Measurements from ENCODE around the gene CREB5.

The CREB5 gene

DNA sequence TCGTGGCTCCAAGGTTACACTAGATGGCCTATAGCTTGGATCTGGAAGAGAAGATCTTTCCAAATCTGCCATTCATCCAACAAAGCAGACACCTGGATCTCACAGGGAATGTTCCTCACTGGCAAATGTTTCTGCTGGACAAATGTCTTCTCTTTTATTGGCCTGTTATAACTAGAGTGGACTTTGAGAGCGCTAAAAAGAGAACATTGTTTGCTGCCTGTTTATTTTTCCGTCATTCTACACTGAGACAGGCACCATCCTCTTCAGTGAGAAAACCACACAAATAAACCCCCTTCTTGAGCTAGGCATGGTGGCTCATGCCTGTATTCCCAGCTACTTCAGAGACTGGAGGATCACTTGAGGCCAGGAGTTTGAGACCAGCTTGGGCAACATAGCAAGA, 206.9 kb downstream of the CREB5 start:
- no peak for DNase-seq

DNA sequence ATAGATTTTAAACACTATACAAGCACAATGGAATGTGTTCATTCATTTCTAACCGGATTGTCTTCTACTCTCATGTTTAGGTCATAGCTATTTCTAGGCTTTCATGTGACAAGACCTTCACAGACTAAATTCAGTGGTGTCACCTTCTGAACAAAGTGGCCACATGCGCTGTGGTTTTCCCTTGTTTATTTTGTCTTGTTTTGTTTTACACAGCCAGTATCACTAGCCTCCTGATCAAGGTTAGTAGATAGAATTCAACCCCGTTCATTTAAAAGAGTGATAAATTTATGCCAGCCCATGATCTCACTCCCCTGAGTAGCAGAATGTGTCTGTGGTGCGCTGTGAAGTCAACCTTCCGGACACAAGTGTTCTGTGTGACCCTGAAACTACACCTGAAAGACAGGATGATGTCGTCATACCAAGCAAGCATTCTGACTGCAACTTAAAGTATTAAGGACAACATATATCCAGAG, 209.1 kb downstream of the CREB5 start:
- DNase-seq: no peak

- DNase-seq: no peak
Observed at GRCh38 chr7:28623105-28623730, 210.9 kb downstream of the CREB5 start.

DNA sequence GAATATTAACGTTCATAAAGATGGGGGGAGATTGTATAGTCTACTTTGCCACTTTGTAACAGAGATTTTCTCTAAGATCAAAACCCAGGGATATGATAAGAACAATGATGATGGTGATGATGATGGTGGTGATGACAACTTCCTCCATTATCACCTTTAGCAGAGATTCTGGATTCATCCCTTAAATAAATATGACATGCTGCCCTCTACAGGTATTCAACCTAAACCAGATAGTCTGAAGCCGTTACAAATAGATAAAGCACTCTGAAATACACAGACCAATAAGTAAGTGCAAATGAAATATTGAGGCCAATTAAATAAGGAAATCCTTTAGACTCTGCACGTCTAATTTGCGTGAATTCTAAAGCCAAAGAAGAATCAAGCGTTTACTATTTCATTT, 211.5 kb downstream of the CREB5 start:
- DNase-seq: no peak

- no peak for DNase-seq
Observed at GRCh38 chr7:28625432-28625831, 213.1 kb downstream of the CREB5 start.

- no peak for DNase-seq
Observed at GRCh38 chr7:28626221-28626620, 213.9 kb downstream of the CREB5 start.

- DNase-seq: peak; percentile 6
Observed at GRCh38 chr7:28626624-28627262, 214.4 kb downstream of the CREB5 start.

DNA sequence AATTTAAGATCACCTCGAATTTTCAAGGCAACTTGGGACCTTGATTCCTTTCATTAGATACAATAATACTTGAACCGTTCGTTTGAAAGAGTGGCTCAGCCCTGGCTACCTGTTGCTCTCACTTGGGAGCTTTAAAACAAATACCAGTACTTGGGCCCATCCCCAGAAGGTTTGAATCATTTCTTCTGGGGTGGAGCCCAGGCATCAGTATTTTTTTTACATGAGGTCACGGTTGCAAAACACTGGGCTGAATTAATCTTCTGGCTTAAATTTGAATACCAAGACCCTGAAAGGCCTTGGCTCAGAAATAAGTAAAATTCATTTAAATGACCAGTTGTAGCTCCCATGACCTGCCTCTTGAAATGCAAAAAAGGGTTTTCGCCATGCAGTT, 214.9 kb downstream of the CREB5 start:
- no peak for DNase-seq

- no peak for DNase-seq
Observed at GRCh38 chr7:28627896-28628295, 215.6 kb downstream of the CREB5 start.

DNA sequence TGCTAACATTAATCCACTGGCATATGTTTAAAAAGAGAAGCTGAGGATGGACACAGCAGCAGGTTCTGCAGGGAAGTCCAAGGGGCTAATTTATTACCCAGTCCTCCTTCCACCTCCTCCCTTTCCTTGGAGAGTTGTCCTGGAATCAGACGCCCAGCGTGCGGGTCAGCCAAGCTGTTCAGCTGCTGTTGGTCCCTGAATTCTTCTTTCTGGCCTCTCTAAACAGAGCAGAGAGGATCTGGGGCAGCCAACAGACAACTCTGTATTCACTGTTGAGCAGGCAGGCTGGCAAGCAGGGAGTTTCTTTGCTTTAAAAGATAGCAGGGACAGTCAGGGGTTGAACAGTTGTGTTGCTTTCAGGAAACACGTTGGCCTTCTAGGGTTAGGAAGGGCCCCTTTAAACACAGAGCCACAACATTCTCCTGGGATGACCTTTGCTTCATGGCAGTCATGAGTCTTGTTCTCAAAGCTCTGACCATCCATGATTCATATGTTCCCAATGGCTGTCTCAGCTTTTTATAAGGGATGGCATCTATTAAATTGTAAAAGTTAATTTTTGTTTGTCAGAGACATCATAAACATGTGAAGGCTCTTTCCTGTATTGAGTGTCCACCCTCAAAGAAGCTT, 217.0 kb downstream of the CREB5 start:
- no peak for DNase-seq

- no peak for DNase-seq
Observed at GRCh38 chr7:28630350-28630749, 218.0 kb downstream of the CREB5 start.

GRCh38 chr7:28631995-28632394, 219.7 kb downstream of the CREB5 start:
- no peak for DNase-seq

DNA sequence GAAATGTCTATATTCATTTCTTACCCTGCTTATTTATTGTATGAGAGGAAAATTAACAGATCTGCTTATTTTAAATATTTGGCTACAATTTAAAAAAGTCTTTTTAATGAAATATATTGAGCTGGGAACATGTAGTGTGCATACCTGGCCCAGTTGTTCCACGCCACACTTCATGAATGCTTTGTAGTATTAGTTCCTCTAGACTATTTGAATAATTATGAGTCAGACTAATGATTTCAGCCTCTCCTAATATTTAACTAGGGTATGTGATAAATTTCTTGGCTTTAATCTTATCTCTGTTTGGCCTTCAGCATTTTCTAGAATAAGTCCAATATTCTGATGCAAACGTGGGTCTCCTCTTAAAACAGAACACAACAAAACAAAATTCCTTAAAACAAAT, 226.6 kb downstream of the CREB5 start:
- DNase-seq: no peak

DNA sequence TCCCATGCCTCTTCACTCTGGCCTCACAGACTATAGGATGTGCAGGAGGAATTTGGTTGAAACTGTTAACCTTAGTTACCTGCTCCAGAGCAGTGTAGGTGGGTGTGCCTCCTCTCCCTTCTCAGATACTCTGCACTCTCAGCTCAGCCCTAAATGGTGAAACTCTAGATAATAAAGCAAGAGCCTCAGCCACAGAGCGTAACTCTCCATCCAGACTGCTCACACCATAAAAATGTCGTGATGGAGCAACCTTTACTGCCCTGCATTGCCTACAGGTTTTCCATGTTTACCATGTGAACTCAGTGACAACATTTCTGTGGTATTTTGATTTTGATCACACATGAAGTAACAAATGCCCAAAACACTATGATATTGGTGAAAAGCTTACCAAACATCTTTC, 227.7 kb downstream of the CREB5 start:
- no peak for DNase-seq

DNA sequence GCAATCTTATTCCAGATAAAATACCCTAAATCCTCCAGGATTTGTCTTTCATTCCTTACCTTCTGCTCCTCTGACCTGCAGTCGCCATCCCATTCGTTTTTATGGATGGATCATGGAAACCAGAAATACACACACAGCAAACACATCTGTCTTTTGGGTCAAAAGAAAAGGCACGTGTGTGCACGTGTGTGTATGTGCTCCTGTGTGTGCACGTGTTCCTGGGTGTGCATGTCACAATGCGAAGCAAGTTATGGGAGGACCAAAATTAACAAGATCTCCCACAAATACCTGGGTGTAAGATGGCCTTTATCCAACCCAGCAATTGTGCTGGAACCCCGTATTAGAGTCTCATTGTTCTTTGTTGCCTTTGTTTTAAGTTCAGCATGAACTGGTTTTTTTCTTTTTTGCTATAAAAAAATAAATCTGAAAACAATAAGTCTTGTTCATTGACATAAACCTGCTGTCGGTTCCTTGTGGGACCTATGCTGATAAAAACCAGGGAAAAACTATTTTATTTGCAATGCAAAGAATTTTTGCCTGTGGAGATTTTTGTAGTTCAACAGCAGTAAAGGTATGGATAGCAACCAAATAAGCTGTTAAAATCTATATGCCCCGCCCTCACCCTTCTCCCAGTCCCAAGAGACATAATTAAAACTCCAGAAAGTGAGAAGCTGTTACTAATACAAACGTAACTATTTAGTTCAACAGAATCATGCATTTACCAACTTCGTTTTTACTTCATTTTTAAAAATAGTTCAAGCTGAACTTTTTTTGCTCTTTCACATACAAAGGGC, 229.6 kb downstream of the CREB5 start:
- DNase-seq: no peak

DNA sequence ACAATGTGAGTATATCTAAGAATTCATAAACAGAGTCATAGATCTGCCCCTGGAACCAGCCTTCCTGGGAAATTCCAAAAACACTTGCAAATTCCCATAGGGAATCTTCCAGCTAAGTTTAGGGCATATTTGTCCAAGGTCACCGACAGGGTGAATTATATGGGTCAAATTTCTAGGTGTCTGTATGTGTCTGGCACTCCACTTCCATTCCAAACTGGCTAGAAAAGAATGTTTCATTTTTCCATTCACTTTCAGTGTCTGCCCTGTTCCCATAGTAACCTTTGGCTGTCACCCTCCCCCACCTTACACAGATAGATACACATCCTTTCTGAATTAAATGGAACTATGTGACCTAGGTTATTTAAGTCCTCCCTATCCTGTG, 230.9 kb downstream of the CREB5 start:
- DNase-seq: no peak

DNA sequence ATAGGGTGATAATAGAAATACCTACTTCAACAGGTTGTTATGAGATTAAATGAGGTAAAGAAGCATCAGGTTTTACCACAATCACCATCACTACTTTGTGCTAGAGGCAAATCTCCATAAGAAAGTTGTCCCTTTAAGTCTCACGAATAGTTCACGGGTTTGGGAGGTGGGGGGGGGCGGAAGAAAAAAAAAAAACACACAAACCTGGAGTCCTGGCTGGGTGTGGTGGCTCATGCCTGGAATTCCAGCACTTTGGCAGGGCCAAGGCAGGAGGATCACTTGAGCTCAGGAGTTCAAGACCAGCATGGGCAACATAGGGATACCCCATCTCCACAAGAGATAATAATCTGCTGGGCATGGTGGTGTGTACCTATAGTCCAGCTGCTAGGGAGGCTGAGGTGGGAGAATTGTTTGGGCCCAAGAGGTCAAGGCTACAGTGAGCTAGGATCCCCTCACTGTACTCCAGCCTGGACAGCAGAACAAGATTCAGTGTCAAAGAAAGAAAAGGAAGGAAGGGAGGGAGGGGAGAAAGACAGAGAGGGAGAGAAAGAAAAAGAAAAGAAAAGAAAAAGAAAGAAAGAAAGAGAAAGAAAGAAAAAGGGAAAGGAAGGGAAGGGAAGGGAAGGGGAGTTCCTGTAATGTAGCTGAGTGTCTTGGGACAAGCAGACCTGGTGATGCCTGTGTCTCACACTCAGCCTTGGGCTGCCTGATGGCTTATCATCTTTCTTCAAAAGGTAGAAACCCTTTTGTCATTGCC, 231.4 kb downstream of the CREB5 start:
- no peak for DNase-seq

DNA sequence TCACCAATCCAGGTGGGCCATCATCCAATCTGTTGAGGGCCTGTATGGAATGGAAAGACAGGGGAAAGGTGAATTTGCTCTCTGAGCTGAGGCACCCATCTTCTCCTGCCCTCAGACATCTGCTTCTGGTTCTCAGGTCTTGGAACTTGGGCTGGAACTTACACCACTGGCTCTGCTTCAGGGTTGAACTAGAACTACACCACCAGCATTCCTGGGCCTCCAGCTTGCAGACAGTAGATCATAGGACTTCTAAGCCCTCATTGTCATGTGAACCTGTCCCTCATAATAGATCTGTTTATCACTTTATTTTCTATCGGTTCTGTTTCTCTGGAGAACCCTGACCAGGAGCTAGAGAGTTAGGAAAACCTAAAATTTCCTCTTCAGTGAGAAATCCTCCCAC, 233.5 kb downstream of the CREB5 start:
- DNase-seq: no peak

DNA sequence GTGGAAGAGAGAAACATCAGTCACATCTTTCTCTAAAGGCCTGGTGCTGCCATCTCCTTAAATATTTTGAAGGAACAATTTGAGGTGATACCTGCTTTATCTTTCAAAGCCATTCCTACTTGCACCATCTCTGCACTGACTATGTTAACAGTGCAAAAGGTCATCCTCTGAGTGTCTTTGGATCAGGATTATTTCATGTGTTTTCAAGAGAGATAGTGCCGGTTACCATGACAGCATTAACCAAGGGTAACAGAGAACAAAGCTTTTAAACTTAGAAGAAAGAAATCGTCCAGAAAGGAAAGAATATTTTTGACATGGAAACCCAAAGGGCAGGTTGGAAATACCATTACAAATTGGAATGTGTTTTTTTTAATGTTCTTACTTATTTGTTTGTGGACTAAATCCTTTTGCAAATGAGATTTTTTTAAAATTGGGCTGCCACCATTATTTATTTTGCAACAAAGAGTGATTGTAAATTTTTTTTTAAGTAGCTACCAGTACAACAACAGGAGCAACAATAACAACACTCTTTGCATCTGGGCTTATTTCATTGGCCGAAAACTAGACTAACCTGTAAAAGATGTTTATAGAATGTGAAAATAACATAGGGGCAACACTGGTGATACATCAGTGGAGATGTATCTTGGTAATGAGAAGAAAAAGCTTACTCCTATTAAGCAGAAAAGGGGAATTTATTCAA, 234.2 kb downstream of the CREB5 start:
- DNase-seq: no peak

DNA sequence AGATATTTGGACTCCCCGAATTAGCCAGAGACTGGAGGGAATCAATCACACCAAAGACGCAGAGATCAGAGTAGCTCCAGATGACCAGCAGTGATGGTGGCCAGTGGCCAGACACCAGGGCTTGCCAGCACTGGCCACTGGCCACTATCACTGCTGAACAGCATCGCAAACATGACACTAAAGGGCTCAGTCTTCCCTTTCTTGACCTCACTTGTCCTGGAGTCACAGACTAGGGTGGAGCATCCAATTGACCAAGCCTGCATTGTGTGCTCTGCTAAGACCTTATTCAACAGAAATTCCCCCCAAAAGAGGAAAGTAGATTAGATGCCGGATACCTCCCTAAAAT, 234.7 kb downstream of the CREB5 start:
- no peak for DNase-seq

DNA sequence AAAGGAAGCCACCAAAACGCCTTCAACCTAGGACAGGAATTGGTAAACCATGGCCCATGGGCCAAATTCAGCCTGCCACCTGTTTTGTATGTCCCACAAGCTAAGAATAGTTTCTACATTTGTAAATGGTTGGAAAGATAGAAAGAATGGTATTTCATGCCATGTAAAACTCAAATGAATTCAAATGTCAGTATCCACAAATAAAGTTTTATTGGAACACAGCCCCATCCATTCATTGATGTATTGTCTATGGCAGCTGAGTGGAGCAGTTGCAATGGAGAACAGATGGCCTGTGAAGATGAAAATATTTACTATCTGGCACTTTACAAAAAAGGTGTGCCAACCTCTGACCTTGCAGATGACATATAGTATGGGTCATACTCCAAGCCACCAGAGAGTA, 236.9 kb downstream of the CREB5 start:
- no peak for DNase-seq

- DNase-seq: no peak
Observed at GRCh38 chr7:28649811-28650210, 237.5 kb downstream of the CREB5 start.
